Breast epithelium (tissue), 3 donors: Measurements from ENCODE around the gene RPS19BP1.

Experiments used
- POLR2A ChIP-seq: fragments of 450-650 bp; IDR thresholded peaks from one replicate; pipeline ENCODE4 v1.6.1; 2016; ENCODE audit warnings: antibody characterized with exemption, mild to moderate bottlenecking, moderate library complexity
- POLR2AphosphoS5 ChIP-seq, 3 donors: sonication (generic); formaldehyde crosslinking; IDR thresholded peaks; one replicate each; pipeline ENCODE4 v1.6.1; 2017; ENCODE audit warnings: antibody characterized with exemption in 3 of 3
- TF ChIP-seq, protein P1 (sequence below), 3 donors: fragments of 450-650 bp; IDR thresholded peaks; one replicate each; pipeline ENCODE4 v1.5.1; 2016 to 2017; ENCODE audit warnings: antibody characterized with exemption in 3 of 3, mild to moderate bottlenecking in 3 of 3, moderate library complexity in 3 of 3

DNA sequence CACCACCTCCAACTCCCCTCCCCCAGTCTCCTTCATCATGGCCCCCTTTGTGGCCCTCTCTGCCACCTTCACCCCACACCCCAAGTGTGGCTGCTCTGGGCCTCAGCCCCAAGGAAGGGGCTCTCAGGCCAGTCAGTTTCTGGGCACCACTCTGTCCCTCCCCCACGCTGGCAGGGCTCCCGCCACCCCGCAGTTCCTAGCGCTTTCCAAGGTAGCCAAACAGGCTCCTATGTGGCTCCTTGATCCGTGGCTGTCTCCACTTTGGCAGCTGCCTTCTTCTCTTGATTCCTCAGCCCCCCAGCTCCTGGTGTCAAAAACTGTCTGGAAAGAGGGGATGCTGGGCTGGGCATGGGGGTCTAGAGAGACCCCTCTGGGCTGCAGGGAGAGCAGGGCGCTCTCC lies 27.6 kb upstream of the RPS19BP1 start:
- TF ChIP-seq, protein P1, sequence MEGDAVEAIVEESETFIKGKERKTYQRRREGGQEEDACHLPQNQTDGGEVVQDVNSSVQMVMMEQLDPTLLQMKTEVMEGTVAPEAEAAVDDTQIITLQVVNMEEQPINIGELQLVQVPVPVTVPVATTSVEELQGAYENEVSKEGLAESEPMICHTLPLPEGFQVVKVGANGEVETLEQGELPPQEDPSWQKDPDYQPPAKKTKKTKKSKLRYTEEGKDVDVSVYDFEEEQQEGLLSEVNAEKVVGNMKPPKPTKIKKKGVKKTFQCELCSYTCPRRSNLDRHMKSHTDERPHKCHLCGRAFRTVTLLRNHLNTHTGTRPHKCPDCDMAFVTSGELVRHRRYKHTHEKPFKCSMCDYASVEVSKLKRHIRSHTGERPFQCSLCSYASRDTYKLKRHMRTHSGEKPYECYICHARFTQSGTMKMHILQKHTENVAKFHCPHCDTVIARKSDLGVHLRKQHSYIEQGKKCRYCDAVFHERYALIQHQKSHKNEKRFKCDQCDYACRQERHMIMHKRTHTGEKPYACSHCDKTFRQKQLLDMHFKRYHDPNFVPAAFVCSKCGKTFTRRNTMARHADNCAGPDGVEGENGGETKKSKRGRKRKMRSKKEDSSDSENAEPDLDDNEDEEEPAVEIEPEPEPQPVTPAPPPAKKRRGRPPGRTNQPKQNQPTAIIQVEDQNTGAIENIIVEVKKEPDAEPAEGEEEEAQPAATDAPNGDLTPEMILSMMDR (IDR thresholded peaks at IDR 0.05), result no peak
- no peak for TF ChIP-seq POLR2A
- TF ChIP-seq POLR2AphosphoS5 (IDR thresholded peaks at IDR 0.05), result no peak
